B cell (primary cell): Measurements from ENCODE around the gene PTPRN2. TPM values are rescaled to one million over a fixed set of nuclear protein-coding genes. Genes with fewer than 3 reads are reported as not detected.

Experiments used
- ATAC-seq: fragments of 200-7000 bp; cut with Tn5 transposase; one replicate; pipeline ENCODE4 v1.10.0; 2021; ENCODE audit warnings: low read depth, mild to moderate bottlenecking, moderate number of reproducible peaks, moderate library complexity
- CTCF ChIA-PET: fragments of 350-600 bp; sonication (Branson Sonifier 250); formaldehyde crosslinking; loops from one replicate; lab custom pipeline; 2021; ENCODE audit warnings: antibody characterized with exemption, inconsistent platforms; lab: Charles Lee
- POLR2A ChIA-PET: fragments of 350-600 bp; sonication (Branson Sonifier 250); formaldehyde crosslinking; loops from one replicate; lab custom pipeline; 2021; ENCODE audit warnings: antibody characterized with exemption; lab: Charles Lee
- DNase-seq: peaks from one replicate; pipeline ENCODE4 v3.0.0; 2013
- H2AFZ ChIP-seq: 2 replicates; pipeline ENCODE4 v1.6.1; 2012; ENCODE audit warnings: mild to moderate bottlenecking, low read depth, low read length; ENCODE audit not compliant: insufficient read depth, poor library complexity, severe bottlenecking
- H3K27ac ChIP-seq, 2 donors: 1 replicate in 1 of 2; 2 replicates in 1 of 2; pipeline ENCODE4 v1.5.1; 2012 to 2013; ENCODE audit warnings: low read length in 2 of 2, mild to moderate bottlenecking in 2 of 2, moderate library complexity in 1 of 2
- H3K27me3 ChIP-seq, 4 experiments: fragments of 200-600 bp in 1 of 4; sonication (generic) in 1 of 4; replicated peaks in 1 of 4; 1 replicate in 2 of 4; 2 replicates in 2 of 4; pipeline versions ENCODE4 v1.6.1 to v1.7.0; 2013 to 2016; ENCODE audit warnings: low read length in 3 of 4, mild to moderate bottlenecking in 2 of 4, mixed read lengths in 1 of 4, moderate library complexity in 1 of 4; ENCODE audit not compliant: insufficient read depth in 4 of 4, control insufficient read depth in 3 of 4; ENCODE audit errors: control extremely low read depth in 1 of 4
- H3K36me3 ChIP-seq, 2 experiments: replicated peaks in 1 of 2; 1 replicate in 1 of 2; 2 replicates in 1 of 2; pipeline versions ENCODE4 v1.6.1 to v1.7.1; 2013; ENCODE audit warnings: low read length in 1 of 2; ENCODE audit not compliant: insufficient read depth in 2 of 2, control insufficient read depth in 1 of 2; ENCODE audit errors: control extremely low read depth in 1 of 2, extremely low read depth in 1 of 2
- H3K4me1 ChIP-seq, 2 donors: fragments of 200-600 bp in 1 of 2; sonication (generic) in 1 of 2; 1 replicate in 1 of 2; 2 replicates in 1 of 2; pipeline versions ENCODE4 v1.5.1 to v1.6.1; 2013 to 2017; ENCODE audit warnings: low read length in 2 of 2; ENCODE audit not compliant: control insufficient read depth in 2 of 2, insufficient read depth in 2 of 2
- H3K4me2 ChIP-seq: replicated peaks from 2 replicates; pipeline ENCODE3; 2012; ENCODE audit warnings: mild to moderate bottlenecking, low read depth, low read length; ENCODE audit not compliant: poor library complexity, severe bottlenecking
- H3K4me3 ChIP-seq, 5 experiments: fragments of 200-600 bp in 1 of 5; sonication (generic) in 1 of 5; 1 replicate in 3 of 5; 2 replicates in 2 of 5; pipeline versions ENCODE4 v1.5.1 to v1.7.0; 2011 to 2016; ENCODE audit warnings: low read length in 4 of 5, mild to moderate bottlenecking in 4 of 5, low read depth in 2 of 5, control low read depth in 1 of 5, moderate library complexity in 1 of 5; ENCODE audit not compliant: insufficient read depth in 1 of 5; ENCODE audit errors: control extremely low read depth in 1 of 5, extremely low read depth in 1 of 5
- H3K79me2 ChIP-seq: fragments of 200-600 bp; sonication (generic); one replicate; pipeline ENCODE4 v1.6.0; 2016; ENCODE audit warnings: low read length; ENCODE audit not compliant: control insufficient read depth, insufficient read depth
- H3K9ac ChIP-seq: fragments of 200-600 bp; sonication (generic); 2 replicates; pipeline ENCODE4 v1.6.1; 2017; ENCODE audit warnings: mild to moderate bottlenecking, low read length, moderate library complexity
- H3K9me3 ChIP-seq, 3 donors: one replicate each; pipeline versions ENCODE4 v1.6.1 to v1.7.1; 2013; ENCODE audit warnings: low read length in 2 of 3; ENCODE audit not compliant: control insufficient read depth in 2 of 3, insufficient read depth in 1 of 3; ENCODE audit errors: control extremely low read depth in 1 of 3
- H4K20me1 ChIP-seq: 2 replicates; pipeline ENCODE4 v1.6.0; 2012; ENCODE audit warnings: mild to moderate bottlenecking, low read length; ENCODE audit not compliant: insufficient read depth, control insufficient read depth, poor library complexity, severe bottlenecking
- H3K27ac Mint-ChIP-seq: one replicate; pipeline ENCODE4 v1.8.0; 2021; ENCODE audit warnings: mixed read lengths
- H3K27me3 Mint-ChIP-seq: one replicate; pipeline ENCODE4 v1.8.0; 2021; ENCODE audit warnings: mixed read lengths
- H3K4me1 Mint-ChIP-seq: one replicate; pipeline ENCODE4 v1.8.0; 2021; ENCODE audit warnings: mixed read lengths
- H3K4me3 Mint-ChIP-seq: one replicate; pipeline ENCODE4 v1.8.0; 2021; ENCODE audit warnings: mixed read lengths
- H3K9me3 Mint-ChIP-seq: one replicate; pipeline ENCODE4 v1.8.0; 2022; ENCODE audit warnings: mixed read lengths; ENCODE audit not compliant: insufficient read depth
- CTCF ChIP-seq: fragments of 200-600 bp; IDR thresholded peaks from one replicate; pipeline ENCODE4 v1.8.0; 2022; ENCODE audit warnings: antibody characterized with exemption, mild to moderate bottlenecking
- EZH2 ChIP-seq: IDR thresholded peaks from 2 replicates; pipeline ENCODE4 v1.6.1; 2012; ENCODE audit warnings: borderline replicate concordance, low read depth, mild to moderate bottlenecking, moderate library complexity, low read length; ENCODE audit not compliant: insufficient read depth, poor library complexity, severe bottlenecking
- WGBS: methylation state at CpG from one replicate; pipeline ENCODE4 v1.1.5; 2013; ENCODE audit warnings: missing lambda C conversion rate; ENCODE audit not compliant: insufficient coverage; 5-methylcytosine and 5-hydroxymethylcytosine counted together
- intact Hi-C: fragments of 100-400 bp; cut with micrococcal nuclease; formaldehyde crosslinking; loops from one replicate; pipeline ENCODE4 v1.10.0; 2022
- polyA plus RNA-seq: library from polyadenylated mRNA; depleted of rRNA; stranded (reverse); fragments of >200 nt; gene quantifications from 2 replicates; pipeline ENCODE4 v1.2.3, GENCODE V29; 2012
- total RNA-seq, 2 donors: library from RNA; stranded (reverse); fragments of 120-200 nt in 1 of 2; gene quantifications; 1 replicate in 1 of 2; 2 replicates in 1 of 2; pipeline versions ENCODE4 v1.2.3 to v1.2.4, GENCODE V29; 2013 to 2022

Gene PTPRN2
- total and polyA plus RNA-seq, 2 donors (not counting 1 experiment from before 2014, with no cell fraction given) = 2.0 to 5.0 TPM

- no peaks in the 10 kb centered on the region for H4K20me1 ChIP-seq
- CTCF ChIA-PET = no interaction called here
- no peak overlapping the region for H3K27ac ChIP-seq
- peaks cover 0 to 10% (median 0%) of the 10 kb centered on the region in 3 donors for H3K9me3 ChIP-seq
- no peak overlapping the region for H3K4me2 ChIP-seq
- no peaks in the 10 kb centered on the region for H3K36me3 ChIP-seq
- no peaks in the 10 kb centered on the region for H3K4me1 Mint-ChIP-seq
- no peak overlapping the region for H3K4me3 ChIP-seq
- DNase-seq (no peak), ATAC-seq (no peak)
- no peaks in the 10 kb centered on the region for H3K79me2 ChIP-seq
- H3K4me3 Mint-ChIP-seq = no peak overlapping the region
- no peaks in the 10 kb centered on the region for H3K9me3 Mint-ChIP-seq
- no peaks in the 10 kb centered on the region for H3K27me3 ChIP-seq
- H3K9ac ChIP-seq = no peak overlapping the region
- no peaks in the 10 kb centered on the region for H3K27me3 Mint-ChIP-seq
- no peak overlapping the region for H3K27ac Mint-ChIP-seq
- WGBS = 91% methylated on average over 19 of the region's 19 CpGs
- intact Hi-C loops = no loop called here
- no peak overlapping the region for H2AFZ ChIP-seq
- TF ChIP-seq CTCF = no peak
- TF ChIP-seq EZH2 = no peak
- POLR2A ChIA-PET = no interaction called here
- H3K4me1 ChIP-seq = peaks cover 0 to 8% of the 10 kb centered on the region in 2 donors
These were observed 163.1 kb downstream of the PTPRN2 start for GRCh38 chr7:158424531-158424930.

- H3K9me3 Mint-ChIP-seq = no peaks in the 10 kb centered on the region
- POLR2A ChIA-PET = no interaction called here
- Histone ChIP-seq H3K4me1 (peaks cover 0 to 8% of the 10 kb centered on the region in 2 donors), H3K4me3 (no peak overlapping the region), H3K9me3 (peaks cover 0 to 9% (median 0%) of the 10 kb centered on the region in 3 donors), H3K27me3 (no peaks in the 10 kb centered on the region), H3K4me2 (no peak overlapping the region), H3K27ac (no peak overlapping the region), H3K36me3 (no peaks in the 10 kb centered on the region), H3K79me2 (no peaks in the 10 kb centered on the region), H3K9ac (no peak overlapping the region), H2AFZ (no peak overlapping the region), H4K20me1 (no peaks in the 10 kb centered on the region)
- ATAC-seq = no peak
- WGBS = 97% methylated on average over 23 of the region's 23 CpGs
- CTCF ChIA-PET = no interaction called here
- H3K27me3 Mint-ChIP-seq = no peaks in the 10 kb centered on the region
- H3K4me3 Mint-ChIP-seq = no peak overlapping the region
- H3K4me1 Mint-ChIP-seq = no peaks in the 10 kb centered on the region
- intact Hi-C loops = no loop called here
- TF ChIP-seq EZH2 (no peak), CTCF (no peak)
- no peak overlapping the region for H3K27ac Mint-ChIP-seq
- DNase-seq = no peak
These were observed 163.6 kb downstream of the PTPRN2 start for GRCh38 chr7:158424011-158424410.
